B cell (primary cell): Measurements from ENCODE around the gene NPEPL1. TPM values are rescaled to one million over a fixed set of nuclear protein-coding genes. Genes with fewer than 3 reads are reported as not detected.
"Not testable (repeated sequence)": the region's sequence is repeated elsewhere in the genome, so short reads cannot be mapped to it uniquely, and the experiment has no call there.

ENCODE experiments used
- ATAC-seq: fragments of 200-7000 bp; cut with Tn5 transposase; one replicate; pipeline ENCODE4 v1.10.0; 2021; ENCODE audit warnings: low read depth, mild to moderate bottlenecking, moderate number of reproducible peaks, moderate library complexity
- CTCF ChIA-PET: fragments of 350-600 bp; sonication (Branson Sonifier 250); formaldehyde crosslinking; loops from one replicate; lab custom pipeline; 2021; ENCODE audit warnings: antibody characterized with exemption, inconsistent platforms; lab: Charles Lee
- POLR2A ChIA-PET: fragments of 350-600 bp; sonication (Branson Sonifier 250); formaldehyde crosslinking; loops from one replicate; lab custom pipeline; 2021; ENCODE audit warnings: antibody characterized with exemption; lab: Charles Lee
- DNase-seq: peaks from one replicate; pipeline ENCODE4 v3.0.0; 2013
- H2AFZ ChIP-seq: 2 replicates; pipeline ENCODE4 v1.6.1; 2012; ENCODE audit warnings: mild to moderate bottlenecking, low read depth, low read length; ENCODE audit not compliant: insufficient read depth, poor library complexity, severe bottlenecking
- H3K27ac ChIP-seq, 2 donors: 1 replicate in 1 of 2; 2 replicates in 1 of 2; pipeline ENCODE4 v1.5.1; 2012 to 2013; ENCODE audit warnings: low read length in 2 of 2, mild to moderate bottlenecking in 2 of 2, moderate library complexity in 1 of 2
- H3K27me3 ChIP-seq, 4 experiments: fragments of 200-600 bp in 1 of 4; sonication (generic) in 1 of 4; replicated peaks in 1 of 4; 1 replicate in 2 of 4; 2 replicates in 2 of 4; pipeline versions ENCODE4 v1.6.1 to v1.7.0; 2013 to 2016; ENCODE audit warnings: low read length in 3 of 4, mild to moderate bottlenecking in 2 of 4, mixed read lengths in 1 of 4, moderate library complexity in 1 of 4; ENCODE audit not compliant: insufficient read depth in 4 of 4, control insufficient read depth in 3 of 4; ENCODE audit errors: control extremely low read depth in 1 of 4
- H3K36me3 ChIP-seq, 2 experiments: replicated peaks in 1 of 2; 1 replicate in 1 of 2; 2 replicates in 1 of 2; pipeline versions ENCODE4 v1.6.1 to v1.7.1; 2013; ENCODE audit warnings: low read length in 1 of 2; ENCODE audit not compliant: insufficient read depth in 2 of 2, control insufficient read depth in 1 of 2; ENCODE audit errors: control extremely low read depth in 1 of 2, extremely low read depth in 1 of 2
- H3K4me1 ChIP-seq, 2 donors: fragments of 200-600 bp in 1 of 2; sonication (generic) in 1 of 2; 1 replicate in 1 of 2; 2 replicates in 1 of 2; pipeline versions ENCODE4 v1.5.1 to v1.6.1; 2013 to 2017; ENCODE audit warnings: low read length in 2 of 2; ENCODE audit not compliant: control insufficient read depth in 2 of 2, insufficient read depth in 2 of 2
- H3K4me2 ChIP-seq: replicated peaks from 2 replicates; pipeline ENCODE3; 2012; ENCODE audit warnings: mild to moderate bottlenecking, low read depth, low read length; ENCODE audit not compliant: poor library complexity, severe bottlenecking
- H3K4me3 ChIP-seq, 5 experiments: fragments of 200-600 bp in 1 of 5; sonication (generic) in 1 of 5; 1 replicate in 3 of 5; 2 replicates in 2 of 5; pipeline versions ENCODE4 v1.5.1 to v1.7.0; 2011 to 2016; ENCODE audit warnings: low read length in 4 of 5, mild to moderate bottlenecking in 4 of 5, low read depth in 2 of 5, control low read depth in 1 of 5, moderate library complexity in 1 of 5; ENCODE audit not compliant: insufficient read depth in 1 of 5; ENCODE audit errors: control extremely low read depth in 1 of 5, extremely low read depth in 1 of 5
- H3K79me2 ChIP-seq: fragments of 200-600 bp; sonication (generic); one replicate; pipeline ENCODE4 v1.6.0; 2016; ENCODE audit warnings: low read length; ENCODE audit not compliant: control insufficient read depth, insufficient read depth
- H3K9ac ChIP-seq: fragments of 200-600 bp; sonication (generic); 2 replicates; pipeline ENCODE4 v1.6.1; 2017; ENCODE audit warnings: mild to moderate bottlenecking, low read length, moderate library complexity
- H3K9me3 ChIP-seq, 3 donors: one replicate each; pipeline versions ENCODE4 v1.6.1 to v1.7.1; 2013; ENCODE audit warnings: low read length in 2 of 3; ENCODE audit not compliant: control insufficient read depth in 2 of 3, insufficient read depth in 1 of 3; ENCODE audit errors: control extremely low read depth in 1 of 3
- H4K20me1 ChIP-seq: 2 replicates; pipeline ENCODE4 v1.6.0; 2012; ENCODE audit warnings: mild to moderate bottlenecking, low read length; ENCODE audit not compliant: insufficient read depth, control insufficient read depth, poor library complexity, severe bottlenecking
- H3K27ac Mint-ChIP-seq: one replicate; pipeline ENCODE4 v1.8.0; 2021; ENCODE audit warnings: mixed read lengths
- H3K27me3 Mint-ChIP-seq: one replicate; pipeline ENCODE4 v1.8.0; 2021; ENCODE audit warnings: mixed read lengths
- H3K4me1 Mint-ChIP-seq: one replicate; pipeline ENCODE4 v1.8.0; 2021; ENCODE audit warnings: mixed read lengths
- H3K4me3 Mint-ChIP-seq: one replicate; pipeline ENCODE4 v1.8.0; 2021; ENCODE audit warnings: mixed read lengths
- H3K9me3 Mint-ChIP-seq: one replicate; pipeline ENCODE4 v1.8.0; 2022; ENCODE audit warnings: mixed read lengths; ENCODE audit not compliant: insufficient read depth
- CTCF ChIP-seq: fragments of 200-600 bp; IDR thresholded peaks from one replicate; pipeline ENCODE4 v1.8.0; 2022; ENCODE audit warnings: antibody characterized with exemption, mild to moderate bottlenecking
- EZH2 ChIP-seq: IDR thresholded peaks from 2 replicates; pipeline ENCODE4 v1.6.1; 2012; ENCODE audit warnings: borderline replicate concordance, low read depth, mild to moderate bottlenecking, moderate library complexity, low read length; ENCODE audit not compliant: insufficient read depth, poor library complexity, severe bottlenecking
- WGBS: methylation state at CpG from one replicate; pipeline ENCODE4 v1.1.5; 2013; ENCODE audit warnings: missing lambda C conversion rate; ENCODE audit not compliant: insufficient coverage; 5-methylcytosine and 5-hydroxymethylcytosine counted together
- intact Hi-C: fragments of 100-400 bp; cut with micrococcal nuclease; formaldehyde crosslinking; loops from one replicate; pipeline ENCODE4 v1.10.0; 2022
- polyA minus RNA-seq: library from RNA; depleted of rRNA, polyadenylated mRNA; stranded (reverse); fragments of >200 nt; gene quantifications from 2 replicates; pipeline ENCODE4 v1.2.3, GENCODE V29; 2012
- polyA plus RNA-seq: library from polyadenylated mRNA; depleted of rRNA; stranded (reverse); fragments of >200 nt; gene quantifications from 2 replicates; pipeline ENCODE4 v1.2.3, GENCODE V29; 2012
- total RNA-seq, 2 donors: library from RNA; stranded (reverse); fragments of 120-200 nt in 1 of 2; gene quantifications; 1 replicate in 1 of 2; 2 replicates in 1 of 2; pipeline versions ENCODE4 v1.2.3 to v1.2.4, GENCODE V29; 2013 to 2022

Gene NPEPL1
- total RNA-seq (34.3 and 37.2 TPM in 2 replicates), polyA plus RNA-seq (41.1 and 45.1 TPM in 2 replicates), polyA minus RNA-seq (16.9 and 17.9 TPM in 2 replicates)
- 10.4 TPM for total RNA-seq (2013)

- ChIA-PET CTCF (interaction anchor here (0.7 to 2.1 kb wide), 3 partner anchors 40 to 457 kb away, joined by 3 to 12 read pairs (median 3); partner anchors contain the start of gene STX16), POLR2A (no interaction called here)
- peaks cover 8% of the 10 kb centered on the region in 2 donors for H3K4me1 ChIP-seq
- DNase-seq (peak; percentile 76), ATAC-seq (peak; percentile 97)
- TF ChIP-seq EZH2 (no peak), CTCF (no peak)
- H3K79me2 ChIP-seq = peaks cover 2% of the 10 kb centered on the region
- H3K4me3 Mint-ChIP-seq = peak within 1 kb of the TSS; percentile 86
- no peaks in the 10 kb centered on the region for H3K27me3 Mint-ChIP-seq
- H3K9me3 Mint-ChIP-seq = no peaks in the 10 kb centered on the region
- H4K20me1 ChIP-seq = no peaks in the 10 kb centered on the region
- intact Hi-C loops = loop anchor here (1.0 to 2.0 kb wide), 2 partner anchors 40 to 456 kb away; no protein-coding TSS in a partner anchor
- peak within 1 kb of the TSS; percentile 18 to 59 for H3K27ac ChIP-seq
- peak within 1 kb of the TSS in 4 of 5 experiments; percentile 22 to 57 (median 50) for H3K4me3 ChIP-seq
- H3K9me3 ChIP-seq = no peaks in the 10 kb centered on the region
- H3K4me2 ChIP-seq = peak within 1 kb of the TSS; percentile 90
- H3K9ac ChIP-seq = peak within 1 kb of the TSS; percentile 62
- peak within 1 kb of the TSS; percentile 85 for H2AFZ ChIP-seq
- peak within 1 kb of the TSS; percentile 80 for H3K27ac Mint-ChIP-seq
- no peaks in the 10 kb centered on the region for H3K36me3 ChIP-seq
- H3K27me3 ChIP-seq = no peaks in the 10 kb centered on the region
- WGBS = 3% methylated on average over 93 of the region's 93 CpGs
- H3K4me1 Mint-ChIP-seq = peaks cover 14% of the 10 kb centered on the region
These were observed at the start of gene NPEPL1 for GRCh38 chr20:58692579-58693225. Gene NPEPL1 (plus strand): TSS chr20:58692800. CDS start chr20:58692901, 101 bp downstream.

GRCh38 chr20:58642896-58643295, 49.7 kb upstream of the NPEPL1 start:
- CTCF ChIA-PET, H3K4me3 ChIP-seq, H3K4me1 Mint-ChIP-seq, intact Hi-C loops, H3K27ac ChIP-seq, H3K9me3 Mint-ChIP-seq, H3K4me3 Mint-ChIP-seq, POLR2A ChIA-PET, H3K9ac ChIP-seq, H3K36me3 ChIP-seq, H3K79me2 ChIP-seq, H3K27ac Mint-ChIP-seq, H3K4me2 ChIP-seq, H3K9me3 ChIP-seq, H4K20me1 ChIP-seq, DNase-seq, H3K4me1 ChIP-seq, ATAC-seq, H2AFZ ChIP-seq: not testable (repeated sequence)
- peaks cover 42% of the 10 kb centered on the region for H3K27me3 Mint-ChIP-seq
- 89% methylated on average over 9 of the region's 9 CpGs for WGBS
- peaks cover 0 to 22% (median 5%) of the 10 kb centered on the region in 4 experiments for H3K27me3 ChIP-seq
